Measurements from ENCODE around the gene SPTBN5.

Gene SPTBN5

GRCh38 chr15:41865490-41866055 lies 28.3 kb downstream of the SPTBN5 start:
- no peak for ATAC-seq

- ATAC-seq, result no peak
Observed at GRCh38 chr15:41862515-41863116, 31.2 kb downstream of the SPTBN5 start.

GRCh38 chr15:41861736-41862356 lies 32.0 kb downstream of the SPTBN5 start:
- ATAC-seq, result no peak

- no peak for ATAC-seq
Observed at GRCh38 chr15:41860049-41860828, 33.6 kb downstream of the SPTBN5 start.

GRCh38 chr15:41858756-41859155 lies 35.1 kb downstream of the SPTBN5 start:
- ATAC-seq, result no peak

GRCh38 chr15:41857316-41857715 lies 36.5 kb downstream of the SPTBN5 start:
- ATAC-seq, result no peak

- ATAC-seq, result no peak
Observed at GRCh38 chr15:41856716-41857115, 37.1 kb downstream of the SPTBN5 start.

- no peak for ATAC-seq
Observed at GRCh38 chr15:41856262-41856661, 37.6 kb downstream of the SPTBN5 start.

GRCh38 chr15:41855261-41855961 lies 38.4 kb downstream of the SPTBN5 start:
- no peak for ATAC-seq

- ATAC-seq, result no peak
Observed at GRCh38 chr15:41854443-41854842, 39.4 kb downstream of the SPTBN5 start.

GRCh38 chr15:41853831-41854230 lies 40.0 kb downstream of the SPTBN5 start:
- ATAC-seq, result no peak

GRCh38 chr15:41852736-41853590 lies 40.9 kb downstream of the SPTBN5 start:
- ATAC-seq, result no peak

GRCh38 chr15:41851755-41852370 lies 42.0 kb downstream of the SPTBN5 start:
- ATAC-seq, result no peak

- no peak for ATAC-seq
Observed at GRCh38 chr15:41851167-41851523, 42.7 kb downstream of the SPTBN5 start.

- no peak for ATAC-seq
Observed at GRCh38 chr15:41850482-41851166, 43.2 kb downstream of the SPTBN5 start.

GRCh38 chr15:41849861-41850260 lies 44.0 kb downstream of the SPTBN5 start:
- ATAC-seq, result no peak

- ATAC-seq, result no peak
Observed at GRCh38 chr15:41849204-41849603, 44.6 kb downstream of the SPTBN5 start.

- peak; percentile 39 to 62 for ATAC-seq
Observed at GRCh38 chr15:41848631-41849030, 45.2 kb downstream of the SPTBN5 start.

- no peak for ATAC-seq
Observed at GRCh38 chr15:41847981-41848380, 45.9 kb downstream of the SPTBN5 start.

GRCh38 chr15:41847206-41847605 lies 46.6 kb downstream of the SPTBN5 start:
- ATAC-seq, result no peak

GRCh38 chr15:41844814-41845213 lies 49.0 kb downstream of the SPTBN5 start:
- ATAC-seq, result no peak
